Islet of Langerhans (tissue), 1 donor: ENCODE results near the gene NMRK2.
"Not testable (repeated sequence)": the region's sequence is repeated elsewhere in the genome, so short reads cannot be mapped to it uniquely, and the experiment has no call there.

ENCODE experiments used
- FAIRE-seq: peaks from one replicate; lab custom pipeline; 2011; peaks lifted over from hg19 to GRCh38; lab: Jason Lieb, UNC

The NMRK2 gene

GRCh38 chr19:3932931-3933810 lies at the start of gene NMRK2:
Gene NMRK2 (plus strand): TSS chr19:3933069. CDS start chr19:3933672, 603 bp downstream.
- FAIRE-seq, result no peak

- no peak for FAIRE-seq
These were observed 42.3 kb upstream of the NMRK2 start for GRCh38 chr19:3890591-3890990.

GRCh38 chr19:3893509-3894179 lies 39.2 kb upstream of the NMRK2 start:
- FAIRE-seq, result no peak

- not testable (repeated sequence) for FAIRE-seq
These were observed 37.9 kb upstream of the NMRK2 start for GRCh38 chr19:3894959-3895358.

- no peak for FAIRE-seq
These were observed 37.1 kb upstream of the NMRK2 start for GRCh38 chr19:3895788-3896187.

GRCh38 chr19:3897936-3898335 lies 34.9 kb upstream of the NMRK2 start:
- no peak for FAIRE-seq

GRCh38 chr19:3898426-3898825 lies 34.4 kb upstream of the NMRK2 start:
- FAIRE-seq, result no peak

GRCh38 chr19:3899531-3900294 lies 33.2 kb upstream of the NMRK2 start:
- no peak for FAIRE-seq

GRCh38 chr19:3902317-3902973 lies 30.4 kb upstream of the NMRK2 start:
- no peak for FAIRE-seq

GRCh38 chr19:3904233-3904632 lies 28.6 kb upstream of the NMRK2 start:
- FAIRE-seq, result no peak

- FAIRE-seq, result no peak
These were observed 25.1 kb upstream of the NMRK2 start for GRCh38 chr19:3907626-3908265.

GRCh38 chr19:3908266-3909054 lies 24.4 kb upstream of the NMRK2 start:
- no peak for FAIRE-seq

- FAIRE-seq, result no peak
These were observed 22.8 kb upstream of the NMRK2 start for GRCh38 chr19:3910105-3910504.

- FAIRE-seq, result no peak
These were observed 18.7 kb upstream of the NMRK2 start for GRCh38 chr19:3914199-3914598.

GRCh38 chr19:3916033-3916432 lies 16.8 kb upstream of the NMRK2 start:
- no peak for FAIRE-seq

- FAIRE-seq, result no peak
These were observed 13.1 kb upstream of the NMRK2 start for GRCh38 chr19:3919793-3920192.

- FAIRE-seq, result no peak
These were observed 9.6 kb upstream of the NMRK2 start for GRCh38 chr19:3923096-3923758.

- no peak for FAIRE-seq
These were observed 9.0 kb upstream of the NMRK2 start for GRCh38 chr19:3923912-3924311.

GRCh38 chr19:3931041-3931440 lies 1.8 kb upstream of the NMRK2 start:
- FAIRE-seq, result no peak
